GM23338 (cell line): ENCODE results near the gene DYNLL2. TPM values are rescaled to one million over a fixed set of nuclear protein-coding genes. Genes with fewer than 3 reads are reported as not detected.

Source experiments
- ATAC-seq: fragments of 200-7000 bp; cut with Tn5 transposase; 3 replicates; pipeline ENCODE4 v1.9.1; 2020
- DNase-seq: peaks from one replicate; pipeline ENCODE4 v3.0.0-alpha.2; 2015; ENCODE audit warnings: low spot score
- H2AFZ ChIP-seq: fragments of 200-600 bp; sonication (generic); 2 replicates; pipeline ENCODE4 v1.8.0; 2016; ENCODE audit warnings: antibody characterized with exemption, mild to moderate bottlenecking, moderate library complexity
- H3F3A ChIP-seq: fragments of 200-600 bp; sonication (generic); replicated peaks from 2 replicates; pipeline ENCODE4 v1.8.0; 2017; ENCODE audit warnings: antibody characterized with exemption, mixed run types, low read depth
- H3K27ac ChIP-seq: fragments of 200-600 bp; sonication (generic); 2 replicates; pipeline ENCODE4 v1.6.1; 2016; ENCODE audit warnings: low read depth
- H3K27me3 ChIP-seq: fragments of 200-600 bp; sonication (generic); 2 replicates; pipeline ENCODE4 v1.8.0; 2016; ENCODE audit warnings: mild to moderate bottlenecking, mixed run types, moderate library complexity; ENCODE audit not compliant: insufficient read depth
- H3K36me3 ChIP-seq: fragments of 200-600 bp; sonication (generic); 2 replicates; pipeline ENCODE4 v1.8.0; 2016; ENCODE audit warnings: mild to moderate bottlenecking; ENCODE audit not compliant: insufficient read depth
- H3K4me1 ChIP-seq: fragments of 200-600 bp; sonication (generic); 2 replicates; pipeline ENCODE4 v1.8.0; 2016; ENCODE audit warnings: mild to moderate bottlenecking, moderate library complexity; ENCODE audit not compliant: insufficient read depth
- H3K4me2 ChIP-seq: fragments of 200-600 bp; sonication (generic); 2 replicates; pipeline ENCODE4 v1.7.1; 2017; ENCODE audit warnings: mixed run types
- H3K4me3 ChIP-seq: fragments of 200-600 bp; sonication (generic); 2 replicates; pipeline ENCODE4 v1.6.1; 2016; ENCODE audit warnings: mixed run types
- H3K79me2 ChIP-seq: fragments of 200-600 bp; sonication (generic); replicated peaks from 2 replicates; pipeline ENCODE4 v1.8.0; 2017; ENCODE audit warnings: mild to moderate bottlenecking; ENCODE audit not compliant: insufficient read depth
- H3K9me2 ChIP-seq: fragments of 200-600 bp; sonication (generic); 2 replicates; pipeline ENCODE4 v1.8.0; 2017; ENCODE audit not compliant: insufficient read depth
- H4K20me1 ChIP-seq: fragments of 200-600 bp; sonication (generic); replicated peaks from 2 replicates; pipeline ENCODE4 v1.8.0; 2017; ENCODE audit warnings: mild to moderate bottlenecking; ENCODE audit not compliant: insufficient read depth
- H3K27ac Mint-ChIP-seq: 2 replicates; pipeline ENCODE4 v1.8.0; 2020; ENCODE audit warnings: inconsistent platforms, mild to moderate bottlenecking, moderate library complexity, mixed read lengths
- H3K27me3 Mint-ChIP-seq: 3 replicates; pipeline ENCODE4 v1.8.0; 2022; ENCODE audit warnings: low read depth, mild to moderate bottlenecking, moderate library complexity, mixed read lengths, inconsistent platforms; ENCODE audit not compliant: insufficient read depth, poor library complexity
- H3K36me3 Mint-ChIP-seq: 3 replicates; pipeline ENCODE4 v1.8.0; 2021; ENCODE audit warnings: low read depth, mild to moderate bottlenecking, inconsistent platforms, moderate library complexity, mixed read lengths
- H3K4me1 Mint-ChIP-seq: 3 replicates; pipeline ENCODE4 v1.8.0; 2020; ENCODE audit warnings: mild to moderate bottlenecking, inconsistent platforms, mixed read lengths
- H3K4me3 Mint-ChIP-seq: 3 replicates; pipeline ENCODE4 v1.8.0; 2021; ENCODE audit warnings: moderate library complexity, mild to moderate bottlenecking, inconsistent platforms, mixed read lengths
- H3K9me3 Mint-ChIP-seq: 3 replicates; pipeline ENCODE4 v1.8.0; 2020; ENCODE audit warnings: moderate library complexity, mild to moderate bottlenecking, inconsistent platforms, mixed read lengths
- CREB1 ChIP-seq: fragments of 250-450 bp; sonication (Bioruptor Pico); IDR thresholded peaks from 2 replicates; pipeline ENCODE4 v1.5.0; 2020; ENCODE audit warnings: low read depth, mild to moderate bottlenecking, moderate library complexity
- EZH2phosphoT487 ChIP-seq: fragments of 200-600 bp; sonication (generic); IDR thresholded peaks from one replicate; pipeline ENCODE4 v1.8.1; 2018; ENCODE audit warnings: antibody characterized with exemption; ENCODE audit not compliant: unreplicated experiment
- NANOG ChIP-seq: IDR thresholded peaks from 2 replicates; pipeline ENCODE4 v1.6.1; 2016; ENCODE audit warnings: antibody characterized with exemption, borderline replicate concordance
- POLR2AphosphoS5 ChIP-seq: IDR thresholded peaks from 2 replicates; pipeline ENCODE4 v1.6.1; 2016; ENCODE audit warnings: antibody characterized with exemption, low read depth
- REST ChIP-seq: IDR thresholded peaks from one replicate; pipeline ENCODE4 v1.6.1; 2018; ENCODE audit warnings: antibody characterized with exemption; ENCODE audit not compliant: unreplicated experiment
- STAT1 ChIP-seq: IDR thresholded peaks from one replicate; pipeline ENCODE4 v1.6.1; 2016; ENCODE audit warnings: antibody characterized with exemption; ENCODE audit not compliant: unreplicated experiment
- ZNF331 ChIP-seq: fragments of 250-450 bp; sonication (Bioruptor Pico); IDR thresholded peaks from 2 replicates; pipeline ENCODE4 v1.5.0; 2020; ENCODE audit warnings: low read depth, mild to moderate bottlenecking, moderate library complexity
- ZNF462 ChIP-seq: fragments of 250-450 bp; sonication (Bioruptor Pico); IDR thresholded peaks from 2 replicates; pipeline ENCODE4 v1.5.0; 2020; ENCODE audit warnings: mild to moderate bottlenecking, moderate library complexity
- polyA plus RNA-seq: library from polyadenylated mRNA; unstranded; fragments of >200 nt; fragmentation: Nextera tagmentation; extraction: Ambion mirVana; gene quantifications from 2 replicates; pipeline ENCODE4 v1.2.1, GENCODE V29; 2016
- total RNA-seq: library from RNA; depleted of rRNA; stranded (reverse); fragments of >200 nt; shearing (Covaris generic); gene quantifications from 2 replicates; pipeline ENCODE4 v1.2.3, GENCODE V29; 2014
- TF ChIP-seq, protein P1 (sequence below), 2 experiments: fragments of 200-600 bp in 1 of 2; sonication (generic) in 1 of 2; conservative IDR thresholded peaks; 2 replicates each; pipeline versions ENCODE4 v1.5.1 to v1.6.1; 2016 to 2017; ENCODE audit warnings: antibody characterized with exemption in 2 of 2, low read depth in 2 of 2, mild to moderate bottlenecking in 2 of 2, moderate library complexity in 1 of 2
- TF ChIP-seq, protein P2 (sequence below): IDR thresholded peaks from 2 replicates; pipeline ENCODE4 v1.6.1; 2016; ENCODE audit warnings: antibody characterized with exemption

Gene DYNLL2
- total and polyA plus RNA-seq, 2 experiments from 2014 or later, result 5.1 to 30.0 TPM

DNA sequence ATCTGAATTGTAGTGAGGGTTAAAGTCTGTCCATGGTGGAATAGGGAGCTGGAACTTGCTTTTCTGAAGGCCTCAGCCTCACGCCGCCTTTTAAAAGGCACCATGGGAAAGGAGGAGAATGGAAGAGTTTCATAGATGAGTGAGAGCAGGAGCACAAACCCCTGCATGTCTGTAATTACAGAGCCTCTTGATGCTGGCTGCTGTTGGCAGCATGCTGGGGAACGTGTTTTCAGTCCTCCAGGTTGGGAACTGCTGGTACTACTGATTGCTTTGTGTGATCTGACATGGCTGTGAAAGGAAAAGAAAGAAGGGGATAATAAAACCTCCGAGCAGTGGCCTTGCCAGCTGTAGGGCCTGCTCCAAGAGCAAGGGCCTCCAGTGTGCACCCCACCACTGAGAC, 16.8 kb upstream of the DYNLL2 start (continued):
- no peak for TF ChIP-seq ZNF462 (CRISPR knock-in tag)
- TF ChIP-seq EZH2phosphoT487, result no peak
- TF ChIP-seq NANOG, result no peak

- Histone ChIP-seq H3K4me1 (no peaks in the 10 kb centered on the region), H3K27ac (no peak overlapping the region), H3K4me3 (no peak overlapping the region), H3F3A (no peaks in the 10 kb centered on the region), H3K36me3 (no peaks in the 10 kb centered on the region), H3K79me2 (no peaks in the 10 kb centered on the region), H3K4me2 (no peak overlapping the region), H2AFZ (no peak overlapping the region), H4K20me1 (no peaks in the 10 kb centered on the region), H3K9me2 (peaks cover 9% of the 10 kb centered on the region; the same call in 1 of the 2 replicates), H3K27me3 (no peaks in the 10 kb centered on the region)
- Mint-ChIP-seq H3K9me3 (no peaks in the 10 kb centered on the region; the same call in 2 of the 3 replicates), H3K4me1 (no peaks in the 10 kb centered on the region), H3K27ac (no peak overlapping the region), H3K36me3 (no peaks in the 10 kb centered on the region; the same call in 2 of the 3 replicates), H3K27me3 (peaks cover 5% of the 10 kb centered on the region), H3K4me3 (no peak overlapping the region)
- TF ChIP-seq EZH2phosphoT487 (no peak), NANOG (no peak), REST (no peak), POLR2AphosphoS5 (no peak), STAT1 (no peak), CREB1 (CRISPR knock-in tag) (no peak), ZNF331 (CRISPR knock-in tag) (no peak)
- TF ChIP-seq, protein P1, sequence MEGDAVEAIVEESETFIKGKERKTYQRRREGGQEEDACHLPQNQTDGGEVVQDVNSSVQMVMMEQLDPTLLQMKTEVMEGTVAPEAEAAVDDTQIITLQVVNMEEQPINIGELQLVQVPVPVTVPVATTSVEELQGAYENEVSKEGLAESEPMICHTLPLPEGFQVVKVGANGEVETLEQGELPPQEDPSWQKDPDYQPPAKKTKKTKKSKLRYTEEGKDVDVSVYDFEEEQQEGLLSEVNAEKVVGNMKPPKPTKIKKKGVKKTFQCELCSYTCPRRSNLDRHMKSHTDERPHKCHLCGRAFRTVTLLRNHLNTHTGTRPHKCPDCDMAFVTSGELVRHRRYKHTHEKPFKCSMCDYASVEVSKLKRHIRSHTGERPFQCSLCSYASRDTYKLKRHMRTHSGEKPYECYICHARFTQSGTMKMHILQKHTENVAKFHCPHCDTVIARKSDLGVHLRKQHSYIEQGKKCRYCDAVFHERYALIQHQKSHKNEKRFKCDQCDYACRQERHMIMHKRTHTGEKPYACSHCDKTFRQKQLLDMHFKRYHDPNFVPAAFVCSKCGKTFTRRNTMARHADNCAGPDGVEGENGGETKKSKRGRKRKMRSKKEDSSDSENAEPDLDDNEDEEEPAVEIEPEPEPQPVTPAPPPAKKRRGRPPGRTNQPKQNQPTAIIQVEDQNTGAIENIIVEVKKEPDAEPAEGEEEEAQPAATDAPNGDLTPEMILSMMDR (conservative IDR thresholded peaks at IDR 0.05; ENCODE audit: low read depth in 2 of 2), result no peak
- TF ChIP-seq, protein P2, sequence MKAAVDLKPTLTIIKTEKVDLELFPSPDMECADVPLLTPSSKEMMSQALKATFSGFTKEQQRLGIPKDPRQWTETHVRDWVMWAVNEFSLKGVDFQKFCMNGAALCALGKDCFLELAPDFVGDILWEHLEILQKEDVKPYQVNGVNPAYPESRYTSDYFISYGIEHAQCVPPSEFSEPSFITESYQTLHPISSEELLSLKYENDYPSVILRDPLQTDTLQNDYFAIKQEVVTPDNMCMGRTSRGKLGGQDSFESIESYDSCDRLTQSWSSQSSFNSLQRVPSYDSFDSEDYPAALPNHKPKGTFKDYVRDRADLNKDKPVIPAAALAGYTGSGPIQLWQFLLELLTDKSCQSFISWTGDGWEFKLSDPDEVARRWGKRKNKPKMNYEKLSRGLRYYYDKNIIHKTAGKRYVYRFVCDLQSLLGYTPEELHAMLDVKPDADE, result no peak
- ATAC-seq, result no peak
- DNase-seq, result no peak
Observed at GRCh38 chr17:58072862-58073261, 10.4 kb upstream of the DYNLL2 start.
